ENCODE data around the gene C22orf15.

- TF ChIP-seq CTCF (IDR thresholded peaks at IDR 0.05) (no peak), POLR2AphosphoS5 (IDR thresholded peaks at IDR 0.05) (no peak)
These were observed 42.0 kb downstream of the C22orf15 start for GRCh38 chr22:23804781-23805291.
